Heart left ventricle (tissue), 13 donors: Measurements from ENCODE around the gene TRIP4.

Experiments used
- POLR2A ChIP-seq, 2 donors: fragments of 450-650 bp; IDR thresholded peaks; one replicate each; pipeline ENCODE4 v1.6.1; 2017; ENCODE audit warnings: antibody characterized with exemption in 2 of 2, mild to moderate bottlenecking in 2 of 2, moderate library complexity in 2 of 2
- TF ChIP-seq, protein P1 (sequence below), 12 donors: fragments of 200-600 bp; sonication (generic) in 4 of 12; IDR thresholded peaks; one replicate each; pipeline versions ENCODE4 v1.5.0 to v1.8.0; 2018 to 2022; ENCODE audit warnings: antibody characterized with exemption in 12 of 12, mild to moderate bottlenecking in 5 of 12
- donor health status: ischemic (EF 13 %, LVEDD 7.1; RV severe dilation, severe dysfunction).
- donor health status: DM: no; HTN: yes; CAD: no.
- donor health status: DM: no; HTN: no; CAD: no.
- donor health status: ischemic (EF 25% LVEDD 6.9; RV normal size, moderate dysfunction).
- donor health status: ischemic (EF 25% LVEDD 5.7; RV mildly dilated, moderate dysfunction).
- donor health status: ischemic (EF 35%, LVEDD 5.7; RV mildly dilated, moderate dysfunction).
- donor health status: nonischemic (EF 11% LVEDD 7.7; RV severe dilation, severe dysfunction).
- donor health status: DM: yes; HTN: yes; CAD: no.
- donor health status: PGD.
- donor health status: ischemic (EF 29% LVEDD 5.4; RV normal size, mild dysfunction).
- donor health status: nonischemic (EF 23%, LVEDD 6.1; RV moderate dilation, normal function).

GRCh38 chr15:64343841-64344240 lies 43.8 kb upstream of the TRIP4 start:
- TF ChIP-seq, protein P1, sequence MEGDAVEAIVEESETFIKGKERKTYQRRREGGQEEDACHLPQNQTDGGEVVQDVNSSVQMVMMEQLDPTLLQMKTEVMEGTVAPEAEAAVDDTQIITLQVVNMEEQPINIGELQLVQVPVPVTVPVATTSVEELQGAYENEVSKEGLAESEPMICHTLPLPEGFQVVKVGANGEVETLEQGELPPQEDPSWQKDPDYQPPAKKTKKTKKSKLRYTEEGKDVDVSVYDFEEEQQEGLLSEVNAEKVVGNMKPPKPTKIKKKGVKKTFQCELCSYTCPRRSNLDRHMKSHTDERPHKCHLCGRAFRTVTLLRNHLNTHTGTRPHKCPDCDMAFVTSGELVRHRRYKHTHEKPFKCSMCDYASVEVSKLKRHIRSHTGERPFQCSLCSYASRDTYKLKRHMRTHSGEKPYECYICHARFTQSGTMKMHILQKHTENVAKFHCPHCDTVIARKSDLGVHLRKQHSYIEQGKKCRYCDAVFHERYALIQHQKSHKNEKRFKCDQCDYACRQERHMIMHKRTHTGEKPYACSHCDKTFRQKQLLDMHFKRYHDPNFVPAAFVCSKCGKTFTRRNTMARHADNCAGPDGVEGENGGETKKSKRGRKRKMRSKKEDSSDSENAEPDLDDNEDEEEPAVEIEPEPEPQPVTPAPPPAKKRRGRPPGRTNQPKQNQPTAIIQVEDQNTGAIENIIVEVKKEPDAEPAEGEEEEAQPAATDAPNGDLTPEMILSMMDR (IDR thresholded peaks at IDR 0.05), result no peak
- no peak for TF ChIP-seq POLR2A (IDR thresholded peaks at IDR 0.05)
